KOPT-K1 (cell line): ENCODE data around the gene CAVIN2.

Experiments
- H3K27ac ChIP-seq: fragments of 200-600 bp; sonication (generic); 2 replicates; pipeline ENCODE4 v1.5.1; 2016; ENCODE audit warnings: antibody characterized with exemption, mild to moderate bottlenecking, low read depth, low read length; ENCODE audit not compliant: poor library complexity, severe bottlenecking
- H3K36me3 ChIP-seq: fragments of 200-600 bp; sonication (generic); 2 replicates; pipeline ENCODE4 v1.5.1; 2017; ENCODE audit warnings: antibody characterized with exemption, mild to moderate bottlenecking, low read length, moderate library complexity; ENCODE audit not compliant: insufficient read depth
- H3K9me3 ChIP-seq: fragments of 200-600 bp; sonication (generic); 2 replicates; pipeline ENCODE4 v1.5.1; 2017; ENCODE audit warnings: antibody characterized with exemption, low read length, mild to moderate bottlenecking; ENCODE audit not compliant: insufficient read depth, poor library complexity, severe bottlenecking

The CAVIN2 gene

DNA sequence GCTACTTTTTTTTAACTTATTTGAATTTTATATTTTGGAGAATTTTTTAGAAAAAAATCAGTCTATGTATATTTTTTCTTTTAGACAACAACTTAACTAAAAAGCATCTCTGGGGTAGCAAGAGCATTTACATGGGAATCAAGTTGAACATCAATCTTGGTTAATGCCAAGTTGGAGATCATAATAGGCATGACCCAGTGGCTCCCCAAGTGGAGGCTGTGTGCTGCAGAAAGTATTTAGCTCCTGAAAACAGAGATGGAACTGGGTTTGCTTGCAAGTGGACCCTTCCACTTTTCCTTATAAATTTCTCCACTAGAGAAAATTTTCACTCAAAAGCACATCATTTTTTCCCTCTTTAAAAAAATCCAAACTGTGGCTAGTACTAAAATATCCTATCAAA, 23.9 kb upstream of the CAVIN2 start:
- Histone ChIP-seq H3K27ac (no peak overlapping the region), H3K9me3 (no peaks in the 10 kb centered on the region), H3K36me3 (no peaks in the 10 kb centered on the region)

DNA sequence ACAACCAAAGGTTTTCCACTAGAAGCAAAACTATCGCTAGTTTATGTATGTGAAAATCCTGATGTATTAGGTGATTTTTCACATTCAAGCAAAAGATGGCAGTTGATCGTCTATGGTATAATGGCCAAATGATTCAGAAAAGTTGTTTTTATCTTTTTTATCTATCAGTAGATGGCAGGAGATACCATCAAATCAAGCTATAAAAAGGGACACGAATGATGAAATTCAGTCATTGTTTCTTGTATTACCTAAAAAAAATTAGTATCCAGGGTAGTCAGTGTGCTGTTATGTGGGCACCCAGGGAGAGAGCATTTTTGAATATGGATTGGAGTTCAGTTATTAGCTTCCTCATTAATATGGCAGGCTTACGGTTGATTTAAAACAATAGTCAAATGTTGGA, 22.9 kb upstream of the CAVIN2 start:
- no peaks in the 10 kb centered on the region for H3K9me3 ChIP-seq
- H3K27ac ChIP-seq, result no peak overlapping the region
- no peaks in the 10 kb centered on the region for H3K36me3 ChIP-seq

DNA sequence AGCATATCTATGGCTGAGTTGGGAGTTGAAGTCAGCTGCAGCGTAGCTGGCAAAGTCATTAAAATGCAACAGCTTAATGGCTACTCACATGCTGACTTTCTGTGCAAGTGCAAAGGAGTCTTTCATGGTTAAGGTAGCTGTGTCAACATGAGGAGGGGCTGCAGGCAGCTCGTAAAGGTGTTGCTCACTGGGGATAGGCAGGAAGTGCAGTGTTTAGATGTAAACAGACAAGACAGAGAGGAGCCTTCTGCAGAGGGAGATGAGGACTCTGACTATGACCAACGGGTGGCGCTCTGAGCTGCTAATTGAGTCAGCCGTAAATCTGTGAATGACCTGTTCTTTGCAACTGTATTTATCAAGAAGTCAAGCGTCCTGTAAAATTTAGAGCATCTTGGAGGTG, 22.3 kb upstream of the CAVIN2 start:
- no peak overlapping the region for H3K27ac ChIP-seq
- H3K36me3 ChIP-seq, result no peaks in the 10 kb centered on the region
- no peaks in the 10 kb centered on the region for H3K9me3 ChIP-seq

DNA sequence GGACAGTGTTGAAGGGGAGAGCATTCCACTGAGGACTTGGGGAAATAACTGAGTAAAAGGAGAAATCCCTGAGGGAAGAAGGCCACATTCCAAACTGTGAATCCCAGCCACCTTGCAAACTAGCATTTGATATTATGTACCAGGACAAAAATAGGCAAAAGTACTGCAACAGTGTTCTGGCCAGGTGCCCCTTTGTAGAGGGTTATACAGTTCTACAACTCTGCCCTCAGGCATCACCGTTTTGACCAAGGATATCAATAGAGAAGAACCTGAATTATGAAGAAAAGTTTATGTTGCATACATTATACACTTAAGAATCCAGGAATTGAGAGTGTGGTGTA, 20.6 kb upstream of the CAVIN2 start:
- Histone ChIP-seq H3K36me3 (no peaks in the 10 kb centered on the region), H3K9me3 (no peaks in the 10 kb centered on the region), H3K27ac (no peak overlapping the region)

DNA sequence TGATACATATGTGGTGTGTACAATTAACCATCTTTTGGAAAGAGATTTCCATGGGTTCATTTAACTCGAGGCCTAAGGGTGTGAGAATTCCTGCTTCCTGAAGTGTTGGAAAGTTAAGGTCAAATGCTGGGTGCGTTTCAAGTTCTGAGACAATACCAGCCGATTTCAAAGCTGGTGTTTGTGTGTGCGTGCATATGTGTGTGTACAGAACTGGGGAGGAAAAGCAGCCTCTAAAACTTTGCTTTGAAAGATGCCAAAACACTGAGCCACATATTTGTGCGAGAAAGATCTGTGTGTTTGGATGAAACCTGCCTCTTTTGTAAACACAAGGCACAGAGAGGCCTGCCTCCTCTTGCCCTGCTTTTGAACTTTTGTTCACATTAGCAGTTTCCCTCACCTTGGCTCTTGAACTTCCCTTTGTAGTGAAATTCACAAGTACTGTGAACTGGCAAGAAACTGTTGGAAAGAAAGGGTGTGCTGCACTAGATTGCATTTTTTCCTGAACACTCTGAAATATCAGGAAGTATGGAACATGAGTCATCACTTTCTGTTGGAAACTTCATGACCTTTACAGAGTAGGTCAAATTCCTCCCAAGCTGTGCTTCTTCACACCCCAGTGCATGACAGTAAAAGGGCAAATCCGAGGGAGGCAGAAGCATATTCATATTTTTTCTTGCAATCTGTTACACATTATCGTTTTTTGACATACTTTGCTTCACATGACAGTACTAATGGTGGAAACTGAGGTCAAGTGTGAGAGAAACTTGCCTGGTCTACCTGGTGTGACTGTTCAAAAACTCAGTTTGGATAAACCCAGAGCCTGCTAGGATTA, 20.0 kb upstream of the CAVIN2 start:
- no peak overlapping the region for H3K27ac ChIP-seq
- H3K9me3 ChIP-seq, result no peaks in the 10 kb centered on the region
- H3K36me3 ChIP-seq, result no peaks in the 10 kb centered on the region

DNA sequence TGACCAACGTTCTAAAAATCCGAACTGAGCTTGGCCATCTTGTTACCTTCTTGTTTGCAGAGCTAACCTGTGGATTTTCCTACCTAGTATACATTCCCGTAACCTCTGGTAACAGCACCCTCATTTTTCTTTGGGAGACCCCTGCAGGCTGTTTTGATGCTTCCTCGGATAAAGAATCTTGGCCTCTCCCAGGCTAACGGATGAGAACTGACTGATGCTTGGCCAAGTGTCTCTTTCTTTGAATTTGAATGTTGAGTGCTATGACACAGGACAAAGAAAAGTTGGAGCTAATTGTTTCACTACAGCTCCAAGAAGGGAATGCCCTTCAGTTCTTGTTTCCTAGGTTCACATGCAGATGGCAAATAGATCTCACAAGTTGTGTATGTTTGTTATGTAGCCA, 19.3 kb upstream of the CAVIN2 start:
- H3K27ac ChIP-seq, result no peak overlapping the region
- no peaks in the 10 kb centered on the region for H3K9me3 ChIP-seq
- no peaks in the 10 kb centered on the region for H3K36me3 ChIP-seq

DNA sequence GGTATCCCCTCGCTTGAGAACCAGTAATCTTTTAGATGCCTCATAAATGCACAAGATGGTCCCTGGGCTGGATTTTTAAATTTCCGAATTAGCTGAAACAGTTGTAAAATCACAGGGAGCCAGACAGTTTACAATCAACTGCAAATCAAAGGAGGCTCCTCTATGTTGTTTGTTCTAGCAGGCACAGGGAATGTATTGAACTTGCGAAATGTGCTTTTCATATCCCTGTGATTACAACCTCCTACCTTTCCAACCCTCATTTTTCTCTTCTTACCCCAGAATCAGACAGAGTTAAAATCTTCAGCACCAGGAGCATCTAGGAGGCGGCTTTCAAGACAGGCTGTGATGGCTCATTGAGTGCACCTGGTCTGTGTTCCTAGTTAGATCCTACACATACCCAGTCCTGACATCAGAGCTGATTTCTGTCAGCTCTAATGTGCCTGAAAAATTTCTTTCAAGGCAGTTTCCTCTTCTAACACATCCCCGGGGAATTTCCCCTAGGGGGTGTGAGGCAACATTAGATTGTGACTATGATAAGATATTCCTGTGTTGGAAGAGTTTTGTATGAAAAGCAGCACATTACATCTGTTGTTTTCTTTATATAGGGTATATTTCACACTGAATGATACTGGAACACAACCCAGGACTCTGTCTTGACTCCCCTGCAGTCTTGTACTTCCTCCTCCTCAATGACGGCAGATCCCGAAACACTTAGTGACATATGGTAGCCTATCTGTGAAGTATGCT, 17.9 kb upstream of the CAVIN2 start:
- Histone ChIP-seq H3K9me3 (no peaks in the 10 kb centered on the region), H3K27ac (no peak overlapping the region)

DNA sequence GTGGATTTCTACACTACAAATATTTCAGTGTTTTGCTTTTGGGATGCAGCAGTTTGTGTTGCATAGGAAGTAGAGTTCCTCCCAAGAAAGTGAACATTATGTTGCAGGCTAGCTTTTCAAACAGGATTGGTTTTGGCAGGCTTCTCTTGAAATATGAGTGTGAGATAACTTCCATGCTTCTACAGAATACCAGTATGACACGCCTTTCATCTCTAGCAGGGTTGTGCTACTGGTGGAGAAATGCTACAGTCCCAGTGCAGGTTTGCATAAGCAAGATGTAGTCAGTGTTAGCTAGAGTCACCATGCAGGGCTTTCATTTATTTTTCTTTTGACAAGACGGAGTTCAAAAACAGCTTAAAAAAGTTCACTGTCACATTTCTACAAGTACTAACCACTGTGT, 17.1 kb upstream of the CAVIN2 start:
- Histone ChIP-seq H3K36me3 (no peaks in the 10 kb centered on the region), H3K27ac (no peak overlapping the region), H3K9me3 (no peaks in the 10 kb centered on the region)

More for the DNA sequence above, 17.9 kb upstream of the CAVIN2 start:
- no peaks in the 10 kb centered on the region for H3K36me3 ChIP-seq

DNA sequence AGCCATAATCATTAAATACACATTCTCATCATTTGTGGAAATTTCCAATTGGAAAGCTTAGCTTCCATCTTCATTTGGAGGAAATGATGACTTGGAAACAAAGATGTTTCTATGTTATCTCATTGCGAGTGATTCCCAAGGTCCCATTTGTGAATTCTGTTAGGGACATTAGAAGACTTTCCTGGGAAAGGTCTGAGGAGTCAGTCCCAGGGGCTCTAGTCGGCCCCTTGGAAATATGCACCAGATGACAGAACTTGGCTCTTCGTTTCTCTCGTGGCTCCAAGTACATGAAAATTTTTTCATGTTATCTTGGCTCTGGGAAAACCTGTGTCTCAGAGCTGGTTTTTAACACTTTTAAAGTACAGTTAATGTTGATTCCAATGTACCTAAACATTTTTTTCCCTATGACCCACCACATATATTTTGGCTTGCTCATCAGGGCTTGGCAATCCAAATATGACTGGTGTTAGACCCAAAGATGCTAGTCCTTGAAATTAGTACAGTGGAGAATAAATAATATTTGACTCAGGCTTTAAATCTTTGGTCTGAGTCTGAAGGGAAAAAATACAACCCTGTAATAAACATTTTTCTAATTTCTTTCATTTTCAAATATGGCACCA, 15.4 kb upstream of the CAVIN2 start:
- no peak overlapping the region for H3K27ac ChIP-seq
- H3K9me3 ChIP-seq, result no peaks in the 10 kb centered on the region
- no peaks in the 10 kb centered on the region for H3K36me3 ChIP-seq

DNA sequence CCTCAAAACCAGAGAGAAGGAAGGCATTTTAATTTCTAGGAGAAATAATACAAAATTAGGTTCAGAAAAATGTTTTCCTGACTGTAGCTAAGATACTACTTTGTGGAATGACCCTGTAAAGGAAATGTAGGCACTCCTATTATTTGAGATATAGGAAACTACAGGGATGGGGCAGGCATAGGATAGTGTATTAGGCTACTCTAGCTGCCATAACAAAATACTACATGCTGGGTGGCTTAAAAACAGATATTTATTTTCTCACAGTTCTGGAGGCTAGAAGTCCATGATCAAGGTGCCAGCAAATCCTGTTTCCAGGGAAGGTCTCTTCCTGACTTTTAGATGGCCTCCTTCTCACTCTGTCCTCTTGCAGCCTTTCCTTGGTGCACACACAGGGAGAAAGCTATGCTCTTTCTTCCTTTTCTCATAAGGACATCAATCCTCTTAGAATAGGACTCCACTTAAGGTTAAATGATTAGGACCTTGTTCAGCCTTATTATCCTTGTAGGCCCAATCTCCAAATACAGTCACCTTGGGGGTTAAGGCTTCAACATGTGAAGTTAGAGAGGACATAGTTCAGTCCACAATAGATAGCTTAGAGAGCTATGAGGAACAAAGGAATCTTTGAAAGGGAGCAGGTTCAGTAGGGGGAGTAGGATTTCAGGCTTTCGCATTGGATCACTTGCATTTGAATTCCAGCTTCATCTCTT, 14.0 kb upstream of the CAVIN2 start:
- no peaks in the 10 kb centered on the region for H3K9me3 ChIP-seq
- no peak overlapping the region for H3K27ac ChIP-seq

DNA sequence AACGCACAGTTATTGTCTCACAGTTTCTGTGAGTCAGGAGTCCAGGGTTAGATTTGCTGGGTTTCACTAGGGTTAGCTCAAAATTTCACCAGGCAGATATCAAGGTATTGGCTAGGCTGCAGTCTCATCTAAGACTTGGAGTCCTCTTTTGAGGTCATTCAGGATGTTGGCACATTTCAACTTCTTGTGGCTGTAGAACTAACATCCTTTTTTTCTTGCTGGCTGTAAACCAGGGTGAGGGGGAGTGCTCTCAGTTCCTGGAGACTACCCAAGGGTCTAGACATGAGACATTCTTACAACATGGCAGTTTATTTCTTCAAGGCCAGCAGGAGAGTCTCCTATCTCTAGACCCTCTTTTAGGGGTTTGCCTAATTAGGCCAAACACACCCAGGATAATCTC, 12.8 kb upstream of the CAVIN2 start:
- H3K36me3 ChIP-seq, result no peaks in the 10 kb centered on the region
- no peak overlapping the region for H3K27ac ChIP-seq
- no peaks in the 10 kb centered on the region for H3K9me3 ChIP-seq

More for the DNA sequence above, 14.0 kb upstream of the CAVIN2 start:
- no peaks in the 10 kb centered on the region for H3K36me3 ChIP-seq

DNA sequence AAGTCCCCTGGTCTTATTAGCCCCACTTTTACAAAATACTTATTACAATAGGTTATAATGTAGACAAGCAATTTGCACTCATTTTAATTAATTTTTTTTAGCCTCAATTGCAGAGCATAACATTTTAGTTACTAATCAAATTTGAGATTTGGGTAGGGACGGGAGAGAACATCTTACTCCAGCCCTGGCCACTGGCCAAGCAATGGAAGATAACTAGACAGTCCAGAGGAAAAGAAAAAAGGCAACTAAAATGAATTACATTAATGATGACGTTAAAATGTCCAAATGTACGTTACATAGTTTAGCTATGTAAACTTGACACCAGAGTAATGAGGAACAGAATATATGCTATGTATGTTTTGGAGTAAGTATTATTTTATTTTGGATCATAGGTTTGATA, 11.0 kb upstream of the CAVIN2 start:
- H3K9me3 ChIP-seq, result no peaks in the 10 kb centered on the region
- no peaks in the 10 kb centered on the region for H3K36me3 ChIP-seq
- H3K27ac ChIP-seq, result no peak overlapping the region

DNA sequence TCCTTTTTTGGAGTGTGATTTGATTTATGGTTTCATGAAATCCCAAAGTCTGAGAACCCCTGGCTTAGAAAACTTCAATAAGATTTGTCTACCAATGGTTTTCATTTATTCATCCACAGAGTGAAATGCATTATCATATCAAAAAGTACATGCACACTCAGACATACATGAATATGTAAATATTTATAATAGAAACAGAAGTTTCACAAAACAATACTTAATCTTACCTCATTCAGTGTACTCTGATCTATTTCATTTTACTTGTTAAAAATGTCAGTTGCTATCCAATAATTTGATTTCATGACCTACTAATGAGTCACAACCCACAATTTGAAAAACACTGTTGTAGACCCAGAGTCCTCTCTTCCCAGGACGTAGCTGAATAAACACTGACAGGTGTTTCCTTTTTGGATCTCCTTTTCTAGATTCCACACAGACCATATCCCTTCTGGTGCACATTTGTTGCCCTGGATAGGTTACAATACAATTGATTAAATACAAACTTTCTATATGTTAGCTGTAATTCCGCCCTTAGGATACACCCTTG, 10.4 kb upstream of the CAVIN2 start:
- H3K27ac ChIP-seq, result no peak overlapping the region
- no peaks in the 10 kb centered on the region for H3K36me3 ChIP-seq
- no peaks in the 10 kb centered on the region for H3K9me3 ChIP-seq

DNA sequence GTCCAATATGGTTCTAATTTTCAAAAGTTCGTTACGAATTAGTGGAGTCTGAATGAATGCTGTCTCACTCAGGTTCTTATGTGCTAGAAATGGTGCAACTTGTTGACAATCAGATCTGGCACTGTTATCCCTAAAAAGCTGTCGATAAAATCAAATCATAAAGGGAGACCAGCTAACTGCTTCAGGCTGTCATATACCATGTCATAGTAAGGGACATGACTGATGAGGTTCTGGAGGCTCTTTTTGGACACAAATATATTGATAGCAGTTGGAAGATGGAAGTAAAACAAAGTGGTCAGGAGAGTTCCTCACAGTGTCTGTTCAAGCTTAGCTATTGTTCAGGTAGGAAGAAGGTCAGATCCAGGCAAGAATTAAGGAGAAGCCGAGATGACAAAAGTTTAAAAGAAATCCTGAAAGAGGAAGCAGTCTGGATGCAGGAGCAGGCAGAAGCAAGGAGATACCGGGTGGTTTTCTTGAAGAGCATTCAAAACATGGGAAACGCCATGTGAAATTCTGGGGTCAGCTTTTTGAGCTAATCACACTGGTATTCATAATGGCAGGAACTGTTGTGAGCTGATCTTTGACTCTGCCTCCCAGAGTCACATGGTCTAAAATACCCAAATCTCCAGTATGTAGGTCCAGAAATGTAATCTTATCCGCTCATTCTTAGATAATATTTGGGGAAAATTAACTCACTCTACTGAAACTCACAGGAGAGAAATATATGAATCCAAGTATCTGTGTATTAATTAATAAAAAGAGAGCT, 9.4 kb upstream of the CAVIN2 start:
- Histone ChIP-seq H3K27ac (no peak overlapping the region), H3K36me3 (no peaks in the 10 kb centered on the region), H3K9me3 (no peaks in the 10 kb centered on the region)
